Fibroblast of lung (primary cell): Measurements from ENCODE around the gene GOLGA1.

Experiments used
- EZH2 ChIP-seq: IDR thresholded peaks from 2 replicates; pipeline ENCODE4 v1.5.1; 2012; ENCODE audit warnings: low read length, control low read depth, mild to moderate bottlenecking; ENCODE audit errors: missing control alignments
- TF ChIP-seq, protein P1 (sequence below), 2 donors: IDR thresholded peaks in 1 of 2; conservative IDR thresholded peaks in 1 of 2; 1 replicate in 1 of 2; 2 replicates in 1 of 2; pipeline ENCODE4 v1.5.1; 2011 to 2012; ENCODE audit warnings: low read length in 2 of 2, control low read depth in 1 of 2, inconsistent platforms in 1 of 2, low read depth in 1 of 2, mild to moderate bottlenecking in 1 of 2

DNA sequence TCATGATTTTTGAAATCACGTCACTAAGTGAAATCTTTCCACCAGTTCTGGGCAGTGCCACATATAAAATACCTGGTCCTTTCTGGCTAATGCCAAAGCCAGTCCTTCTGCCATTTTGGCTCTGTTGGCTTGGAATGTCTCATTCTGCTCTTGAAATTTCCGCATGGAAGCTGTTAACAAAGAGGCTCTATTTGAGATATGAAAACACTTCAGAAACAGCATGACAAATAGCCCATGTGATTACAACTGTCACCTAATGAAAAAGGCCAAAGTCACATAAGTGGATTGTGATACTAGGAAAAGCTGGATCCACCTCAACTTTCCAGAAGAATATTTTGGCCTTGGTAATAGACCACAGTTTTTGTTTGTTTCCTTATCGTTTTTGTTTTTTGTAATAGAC, 12.8 kb downstream of the GOLGA1 start:
- TF ChIP-seq, protein P1, sequence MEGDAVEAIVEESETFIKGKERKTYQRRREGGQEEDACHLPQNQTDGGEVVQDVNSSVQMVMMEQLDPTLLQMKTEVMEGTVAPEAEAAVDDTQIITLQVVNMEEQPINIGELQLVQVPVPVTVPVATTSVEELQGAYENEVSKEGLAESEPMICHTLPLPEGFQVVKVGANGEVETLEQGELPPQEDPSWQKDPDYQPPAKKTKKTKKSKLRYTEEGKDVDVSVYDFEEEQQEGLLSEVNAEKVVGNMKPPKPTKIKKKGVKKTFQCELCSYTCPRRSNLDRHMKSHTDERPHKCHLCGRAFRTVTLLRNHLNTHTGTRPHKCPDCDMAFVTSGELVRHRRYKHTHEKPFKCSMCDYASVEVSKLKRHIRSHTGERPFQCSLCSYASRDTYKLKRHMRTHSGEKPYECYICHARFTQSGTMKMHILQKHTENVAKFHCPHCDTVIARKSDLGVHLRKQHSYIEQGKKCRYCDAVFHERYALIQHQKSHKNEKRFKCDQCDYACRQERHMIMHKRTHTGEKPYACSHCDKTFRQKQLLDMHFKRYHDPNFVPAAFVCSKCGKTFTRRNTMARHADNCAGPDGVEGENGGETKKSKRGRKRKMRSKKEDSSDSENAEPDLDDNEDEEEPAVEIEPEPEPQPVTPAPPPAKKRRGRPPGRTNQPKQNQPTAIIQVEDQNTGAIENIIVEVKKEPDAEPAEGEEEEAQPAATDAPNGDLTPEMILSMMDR (conservative IDR thresholded peaks at IDR 0.05 in 1 of 2, IDR thresholded peaks at IDR 0.05 in 1 of 2; ENCODE audit: low read depth in 1 of 2, low read length in 2 of 2) = no peak
- TF ChIP-seq EZH2 = no peak
